RWPE1 (cell line): ENCODE measurements around the gene TREML4.
"Not testable (repeated sequence)": the region's sequence is repeated elsewhere in the genome, so short reads cannot be mapped to it uniquely, and the experiment has no call there.

Experiments
- CTCF ChIA-PET: fragments of 350-600 bp; sonication (Branson Sonifier 250); formaldehyde crosslinking; extraction: SDS; loops from one replicate; lab custom pipeline; 2021; lab: Yijun Ruan, JAX
- POLR2A ChIA-PET: fragments of 400-600 bp; formaldehyde crosslinking; extraction: SDS; loops from one replicate; lab custom pipeline; 2020; ENCODE audit warnings: antibody characterized with exemption; ENCODE audit not compliant: low non-redundant PET; lab: Yijun Ruan, JAX
- DNase-seq: peaks from one replicate; pipeline ENCODE4 v3.0.0; 2012; ENCODE audit warnings: low spot score
- H3K27ac ChIP-seq: fragments of 450-650 bp; 2 replicates; pipeline ENCODE4 v1.5.1; 2017
- TF ChIP-seq, protein P1 (sequence below): fragments of 450-650 bp; conservative IDR thresholded peaks from 2 replicates; pipeline ENCODE4 v1.5.1; 2017; ENCODE audit warnings: low read depth, mild to moderate bottlenecking

TREML4 gene

DNA sequence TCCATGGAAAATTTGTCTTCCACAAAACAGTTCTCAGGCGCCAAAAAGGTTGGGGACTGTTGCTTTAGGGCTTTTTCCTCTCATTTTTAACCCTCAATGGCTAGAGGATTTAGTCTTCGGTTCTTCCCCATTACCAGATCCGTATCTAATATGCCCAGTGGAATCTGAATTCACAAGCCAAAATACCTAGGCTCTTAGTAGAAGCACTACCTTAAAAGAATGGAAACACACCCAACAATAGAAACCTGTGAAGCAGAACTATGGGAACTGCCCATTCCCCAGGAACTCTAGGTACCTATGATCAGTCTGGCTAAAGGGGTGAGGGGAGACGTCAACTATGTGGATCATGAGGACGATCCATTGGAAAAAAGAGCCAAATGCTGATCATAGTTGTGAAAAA, 3.1 kb downstream of the TREML4 start:
- H3K27ac ChIP-seq = no peak overlapping the region
- DNase-seq = no peak
- ChIA-PET POLR2A (no interaction called here), CTCF (no interaction called here)
- TF ChIP-seq, protein P1, sequence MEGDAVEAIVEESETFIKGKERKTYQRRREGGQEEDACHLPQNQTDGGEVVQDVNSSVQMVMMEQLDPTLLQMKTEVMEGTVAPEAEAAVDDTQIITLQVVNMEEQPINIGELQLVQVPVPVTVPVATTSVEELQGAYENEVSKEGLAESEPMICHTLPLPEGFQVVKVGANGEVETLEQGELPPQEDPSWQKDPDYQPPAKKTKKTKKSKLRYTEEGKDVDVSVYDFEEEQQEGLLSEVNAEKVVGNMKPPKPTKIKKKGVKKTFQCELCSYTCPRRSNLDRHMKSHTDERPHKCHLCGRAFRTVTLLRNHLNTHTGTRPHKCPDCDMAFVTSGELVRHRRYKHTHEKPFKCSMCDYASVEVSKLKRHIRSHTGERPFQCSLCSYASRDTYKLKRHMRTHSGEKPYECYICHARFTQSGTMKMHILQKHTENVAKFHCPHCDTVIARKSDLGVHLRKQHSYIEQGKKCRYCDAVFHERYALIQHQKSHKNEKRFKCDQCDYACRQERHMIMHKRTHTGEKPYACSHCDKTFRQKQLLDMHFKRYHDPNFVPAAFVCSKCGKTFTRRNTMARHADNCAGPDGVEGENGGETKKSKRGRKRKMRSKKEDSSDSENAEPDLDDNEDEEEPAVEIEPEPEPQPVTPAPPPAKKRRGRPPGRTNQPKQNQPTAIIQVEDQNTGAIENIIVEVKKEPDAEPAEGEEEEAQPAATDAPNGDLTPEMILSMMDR = no peak

- H3K27ac ChIP-seq = no peak overlapping the region
Observed at GRCh38 chr6:41232667-41233066, 4.5 kb downstream of the TREML4 start.

DNA sequence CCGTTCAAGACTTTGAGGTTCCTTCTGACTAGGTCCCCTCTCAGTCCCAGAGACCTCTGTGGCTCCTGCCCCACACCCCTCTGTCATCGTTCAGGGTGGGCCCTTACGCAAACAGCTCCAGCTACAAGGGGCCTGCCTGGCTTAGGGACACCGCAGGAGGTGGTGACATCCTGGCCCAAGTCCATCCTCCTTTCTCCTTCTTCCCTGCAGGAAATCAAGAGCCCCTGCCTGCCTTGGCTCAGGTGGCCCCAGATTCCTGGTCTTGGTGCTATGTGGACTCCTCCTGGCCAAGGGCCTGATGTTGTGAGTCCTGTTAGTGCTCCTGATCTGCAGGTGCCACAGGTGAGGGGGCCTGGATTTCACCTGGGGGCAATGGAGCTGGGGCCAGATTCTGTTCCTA, 8.1 kb downstream of the TREML4 start:
- TF ChIP-seq, protein P1 = no peak
- no peak for DNase-seq
- POLR2A ChIA-PET = no interaction called here
- no peak overlapping the region for H3K27ac ChIP-seq
- CTCF ChIA-PET = interaction anchor here (0.6 kb wide), 1 partner anchor 26 kb away, joined by 3 read pairs; no protein-coding TSS in a partner anchor

More at GRCh38 chr6:41232667-41233066, 4.5 kb downstream of the TREML4 start:
- TF ChIP-seq, protein P1 = no peak
- ChIA-PET POLR2A (no interaction called here), CTCF (interaction anchor here (0.6 to 0.7 kb wide), 2 partner anchors 38 to 145 kb away, joined by 4 to 6 read pairs; no protein-coding TSS in a partner anchor)
- no peak for DNase-seq

GRCh38 chr6:41237128-41237527, 9.0 kb downstream of the TREML4 start:
- POLR2A ChIA-PET = no interaction called here
- DNase-seq = no peak
- CTCF ChIA-PET = no interaction called here
- no peak overlapping the region for H3K27ac ChIP-seq
- TF ChIP-seq, protein P1 = no peak

DNA sequence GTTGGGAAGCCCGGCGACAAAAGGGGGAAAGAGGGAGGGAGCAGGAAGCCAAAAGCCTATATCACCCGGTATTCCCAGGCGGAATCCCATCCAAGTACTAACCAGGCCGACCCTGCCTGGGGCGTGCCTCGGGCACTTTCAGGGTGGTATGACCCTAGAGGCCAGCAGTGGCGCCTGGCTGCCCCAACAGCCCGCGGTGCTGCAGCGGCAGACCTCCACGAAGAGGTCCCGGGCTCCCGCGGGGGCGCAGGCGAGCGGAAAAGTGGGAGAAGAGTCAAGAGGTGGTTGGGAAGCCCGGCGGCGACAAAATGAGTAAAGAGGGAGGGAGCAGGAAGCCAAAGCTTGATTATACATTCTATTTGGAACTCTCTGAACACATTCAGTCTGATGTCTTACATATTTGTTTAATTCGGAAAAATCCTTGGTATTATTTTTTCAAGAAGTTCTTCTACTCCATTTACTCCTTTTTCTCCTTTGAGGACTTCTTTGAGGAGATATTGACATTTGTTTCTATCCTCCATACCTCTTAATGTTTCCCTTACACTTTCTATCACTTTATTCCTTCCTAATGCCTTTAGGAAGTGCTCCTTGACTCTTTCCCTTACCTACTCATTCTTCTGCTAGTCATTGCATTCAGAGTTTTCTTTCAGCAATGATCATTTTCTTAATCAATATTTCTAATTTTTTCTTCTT, 11.5 kb downstream of the TREML4 start:
- TF ChIP-seq, protein P1 = no peak
- ChIA-PET CTCF (no interaction called here), POLR2A (no interaction called here)
- no peak overlapping the region for H3K27ac ChIP-seq
- DNase-seq = no peak

DNA sequence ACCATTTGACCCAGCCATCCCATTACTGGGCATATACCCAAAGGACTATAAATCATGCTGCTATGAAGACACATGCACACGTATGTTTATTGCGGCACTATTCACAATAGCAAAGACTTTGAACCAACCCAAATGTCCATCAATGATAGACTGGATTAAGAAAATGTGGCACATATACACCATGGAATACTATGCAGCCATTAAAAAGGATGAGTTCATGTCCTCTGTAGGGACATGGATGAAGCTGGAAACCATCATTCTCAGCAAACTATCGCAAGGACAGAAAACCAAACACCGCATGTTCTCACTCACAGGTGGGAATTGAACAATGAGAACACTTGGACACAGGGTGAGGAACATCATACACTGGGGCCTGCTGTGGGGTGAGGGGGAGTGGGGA, 18.4 kb downstream of the TREML4 start:
- CTCF ChIA-PET, H3K27ac ChIP-seq, POLR2A ChIA-PET, DNase-seq: not testable (repeated sequence)

- TF ChIP-seq, protein P1 = no peak
- H3K27ac ChIP-seq = no peak overlapping the region
- DNase-seq = no peak
- CTCF ChIA-PET = no interaction called here
- POLR2A ChIA-PET = no interaction called here
Observed at GRCh38 chr6:41247288-41247865, 19.2 kb downstream of the TREML4 start.
